LNCAP (cell line): ENCODE measurements around the gene SHC3.

Experiments
- TF ChIP-seq, protein P1 (sequence below): fragments of 450-650 bp; IDR thresholded peaks from 2 replicates; pipeline ENCODE4 v1.5.1; 2017; ENCODE audit warnings: mild to moderate bottlenecking

SHC3 gene

DNA sequence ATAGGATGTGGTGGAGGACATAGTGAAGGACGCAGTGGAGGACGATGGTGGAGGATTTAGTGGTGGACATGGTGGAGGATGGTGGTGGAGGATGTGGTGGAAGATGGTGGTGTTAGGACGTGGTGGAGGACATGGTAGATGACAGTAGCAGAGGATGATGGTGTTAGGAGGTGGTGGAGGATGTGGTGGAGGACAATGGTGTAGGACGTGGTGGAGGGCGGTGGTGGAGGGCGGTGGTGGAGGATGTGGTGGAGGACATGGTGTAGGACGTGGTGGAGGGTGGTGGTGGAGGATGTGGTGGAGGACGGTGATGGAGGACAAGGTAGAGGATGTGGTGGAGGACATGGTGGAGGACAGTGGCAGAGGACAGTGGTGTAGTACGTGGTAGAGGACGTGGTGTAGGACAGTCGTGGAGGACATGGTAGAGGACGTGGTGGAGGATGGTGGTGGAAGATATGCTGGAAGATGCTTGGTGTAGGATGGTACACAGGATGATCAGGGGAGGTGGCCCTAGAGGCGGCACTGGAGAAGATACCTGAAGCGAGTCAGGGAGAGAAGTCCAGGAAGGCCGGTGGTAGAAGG, 118.6 kb downstream of the SHC3 start:
- TF ChIP-seq, protein P1, sequence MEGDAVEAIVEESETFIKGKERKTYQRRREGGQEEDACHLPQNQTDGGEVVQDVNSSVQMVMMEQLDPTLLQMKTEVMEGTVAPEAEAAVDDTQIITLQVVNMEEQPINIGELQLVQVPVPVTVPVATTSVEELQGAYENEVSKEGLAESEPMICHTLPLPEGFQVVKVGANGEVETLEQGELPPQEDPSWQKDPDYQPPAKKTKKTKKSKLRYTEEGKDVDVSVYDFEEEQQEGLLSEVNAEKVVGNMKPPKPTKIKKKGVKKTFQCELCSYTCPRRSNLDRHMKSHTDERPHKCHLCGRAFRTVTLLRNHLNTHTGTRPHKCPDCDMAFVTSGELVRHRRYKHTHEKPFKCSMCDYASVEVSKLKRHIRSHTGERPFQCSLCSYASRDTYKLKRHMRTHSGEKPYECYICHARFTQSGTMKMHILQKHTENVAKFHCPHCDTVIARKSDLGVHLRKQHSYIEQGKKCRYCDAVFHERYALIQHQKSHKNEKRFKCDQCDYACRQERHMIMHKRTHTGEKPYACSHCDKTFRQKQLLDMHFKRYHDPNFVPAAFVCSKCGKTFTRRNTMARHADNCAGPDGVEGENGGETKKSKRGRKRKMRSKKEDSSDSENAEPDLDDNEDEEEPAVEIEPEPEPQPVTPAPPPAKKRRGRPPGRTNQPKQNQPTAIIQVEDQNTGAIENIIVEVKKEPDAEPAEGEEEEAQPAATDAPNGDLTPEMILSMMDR: no peak

- TF ChIP-seq, protein P1: no peak
These were observed 119.7 kb downstream of the SHC3 start for GRCh38 chr9:89058906-89059305.

DNA sequence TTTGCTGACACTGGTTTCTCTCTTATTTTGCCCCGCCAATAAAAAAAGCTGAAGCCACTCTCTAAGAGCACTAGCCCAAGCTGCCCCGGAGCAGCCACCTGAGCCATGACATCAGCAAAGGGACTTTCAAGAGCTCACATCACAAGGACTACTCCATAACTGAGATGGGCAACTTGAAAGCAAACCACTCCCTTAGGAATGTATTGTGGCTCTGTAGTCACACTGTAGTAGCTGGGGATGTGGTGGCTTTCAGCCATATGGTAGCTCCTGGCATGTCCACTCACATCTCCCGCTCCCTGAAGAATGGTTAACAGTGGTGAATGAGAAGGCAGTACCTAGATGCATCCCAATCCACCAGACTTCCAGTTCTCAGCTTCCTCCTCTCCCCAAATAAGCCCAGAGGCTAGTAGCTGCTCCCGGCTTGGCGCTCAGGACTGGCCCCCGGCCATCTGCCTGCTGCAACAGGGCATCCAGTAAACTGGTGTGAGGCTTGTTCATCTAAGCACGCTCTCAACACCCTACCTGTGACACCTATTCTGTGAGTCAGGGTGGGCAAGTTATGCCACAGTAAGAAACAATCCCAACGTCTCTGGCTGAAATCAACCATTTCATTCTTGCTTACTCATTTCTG, 123.6 kb downstream of the SHC3 start:
- TF ChIP-seq, protein P1: no peak

- TF ChIP-seq, protein P1: no peak
These were observed 125.3 kb downstream of the SHC3 start for GRCh38 chr9:89053301-89053700.

DNA sequence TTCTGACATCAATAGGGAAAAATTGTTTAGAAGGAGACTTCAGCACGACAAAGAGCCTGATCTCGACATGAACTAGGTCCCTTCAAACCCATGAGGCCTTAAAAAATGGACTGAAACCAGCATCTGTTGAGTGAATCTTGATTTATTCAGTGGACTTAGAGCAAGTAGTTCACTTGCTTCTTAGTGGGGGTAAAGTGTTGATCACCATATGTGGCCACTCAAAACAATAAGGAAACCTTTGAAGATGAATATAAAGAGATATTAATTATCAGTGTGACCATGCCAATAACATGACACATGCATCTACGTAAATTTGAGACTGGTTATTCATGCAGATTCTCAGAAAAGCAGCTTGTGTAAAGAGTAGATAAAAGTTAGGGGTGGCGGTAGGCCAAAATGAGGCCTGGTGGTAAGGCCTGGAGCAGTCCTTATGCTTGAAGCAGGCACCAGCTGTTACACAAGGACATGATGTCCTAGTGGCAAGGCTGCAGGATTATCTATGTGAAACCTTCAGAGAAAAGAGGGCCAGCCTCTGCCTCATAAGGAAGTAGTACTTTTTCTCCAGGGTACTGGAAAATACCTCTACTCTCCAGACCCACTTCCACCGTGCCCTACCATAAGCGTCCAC, 126.0 kb downstream of the SHC3 start:
- TF ChIP-seq, protein P1: no peak

GRCh38 chr9:89051421-89052025, 127.1 kb downstream of the SHC3 start:
- TF ChIP-seq, protein P1: no peak

GRCh38 chr9:89049646-89050045, 129.0 kb downstream of the SHC3 start:
- TF ChIP-seq, protein P1: no peak
